ENCODE measurements around the gene EMX2.
"Not testable (repeated sequence)": the region's sequence is repeated elsewhere in the genome, so short reads cannot be mapped to it uniquely, and the experiment has no call there.

Gene EMX2

DNA sequence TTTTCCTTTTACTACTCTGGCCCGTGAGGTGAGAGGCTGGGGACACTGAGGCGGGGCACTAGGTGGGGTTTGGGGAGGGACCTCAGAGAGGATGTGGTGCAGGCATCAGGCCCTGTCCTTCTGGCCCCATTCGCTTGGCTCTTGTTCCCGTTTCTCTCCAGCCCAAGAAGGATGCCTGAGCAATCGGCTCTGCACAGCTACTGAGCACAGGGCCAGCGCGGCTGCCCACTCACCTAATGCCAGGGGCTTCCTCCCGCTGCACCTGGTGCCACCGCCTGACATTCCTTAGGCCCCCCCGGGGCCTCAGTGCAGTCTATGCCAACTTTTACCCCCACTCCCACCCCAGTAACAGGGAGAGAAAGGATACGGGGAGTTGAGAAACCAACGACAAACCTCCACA is 12.5 kb downstream of the EMX2 start:
- DNase-seq (ENCODE audit: low spot score), result no peak
- no peak for FAIRE-seq

DNA sequence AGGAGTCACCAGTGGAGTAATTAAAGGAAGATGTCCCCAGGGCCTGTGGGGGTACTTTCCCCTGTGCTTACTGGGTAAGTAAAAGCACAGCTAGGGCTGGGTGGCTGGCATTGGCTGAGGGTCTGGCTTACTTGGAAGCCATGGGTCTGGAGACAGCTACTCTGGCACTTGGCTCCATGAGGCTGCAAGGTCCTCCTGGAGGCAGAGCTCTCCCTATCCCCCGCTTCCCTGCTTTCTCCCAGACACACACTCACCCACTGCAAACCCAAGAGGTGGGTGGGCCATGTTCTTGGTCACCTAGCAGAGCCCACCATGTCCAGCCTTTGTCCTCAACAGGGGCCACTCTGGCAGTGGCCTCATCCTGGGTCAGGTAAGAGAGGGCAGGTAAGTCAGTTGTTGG is 13.3 kb downstream of the EMX2 start:
- DNase-seq (ENCODE audit: low spot score) (no peak), FAIRE-seq (no peak)

DNA sequence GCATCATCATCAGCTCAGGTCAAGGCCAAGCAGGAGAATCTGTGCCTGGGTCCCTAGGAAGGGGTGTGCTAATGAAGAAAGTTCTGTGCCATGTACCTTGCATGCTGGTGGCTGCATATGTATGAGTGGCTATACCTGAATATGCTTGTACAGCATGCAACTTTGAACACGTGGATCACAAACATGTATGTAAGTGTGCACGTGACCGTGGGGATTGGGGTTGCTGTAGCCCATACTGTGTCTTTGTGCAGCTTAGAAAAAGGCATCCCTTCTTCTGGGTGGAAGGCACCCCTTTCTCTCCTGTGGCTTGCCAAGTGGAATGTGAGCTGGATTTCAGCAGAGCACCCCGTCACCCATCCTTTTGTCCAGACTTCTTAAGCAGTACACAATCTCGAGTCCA is 13.8 kb downstream of the EMX2 start:
- DNase-seq (ENCODE audit: low spot score), result no peak
- FAIRE-seq, result no peak

DNA sequence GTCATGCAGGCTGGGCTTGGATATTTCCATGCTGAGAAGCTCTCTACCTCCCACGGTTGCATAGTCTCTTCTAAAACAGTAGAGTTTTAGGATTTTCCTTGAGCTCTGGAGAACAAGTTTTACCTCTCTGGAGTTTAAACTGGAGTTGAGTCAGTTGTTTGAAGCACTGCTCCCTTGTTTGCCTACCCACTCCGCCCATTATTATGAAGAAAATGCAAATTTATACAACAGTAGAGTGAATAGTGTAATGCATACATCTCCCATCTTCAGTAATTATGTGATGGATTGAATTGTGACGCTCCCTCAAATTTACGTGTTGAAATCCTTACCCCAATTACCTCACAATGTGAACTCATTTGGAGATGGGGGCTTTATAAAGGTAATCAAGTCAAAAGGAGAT is 17.2 kb downstream of the EMX2 start:
- DNase-seq (ENCODE audit: low spot score), result no peak
- no peak for FAIRE-seq

DNA sequence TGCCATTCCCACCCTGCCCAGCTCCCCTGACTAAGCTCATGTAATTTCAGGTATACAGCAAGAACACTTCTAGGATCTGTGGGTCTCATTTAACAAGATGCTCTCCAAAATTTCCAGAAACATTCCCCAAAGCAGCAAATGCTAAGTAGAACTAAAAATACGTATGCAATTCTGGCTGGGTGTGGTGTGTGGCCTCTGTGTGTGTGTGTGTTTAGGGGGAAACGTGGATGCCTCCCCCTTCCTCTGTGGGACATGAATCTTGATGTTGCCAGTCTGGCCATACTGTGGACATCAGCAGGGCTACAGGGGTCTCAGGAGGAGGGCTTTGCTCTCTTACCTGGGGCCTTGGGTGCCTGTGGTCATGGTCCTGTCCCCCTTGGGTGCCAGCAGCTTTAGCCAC is 18.4 kb downstream of the EMX2 start:
- FAIRE-seq, result no peak
- no peak for DNase-seq (ENCODE audit: low spot score)

DNA sequence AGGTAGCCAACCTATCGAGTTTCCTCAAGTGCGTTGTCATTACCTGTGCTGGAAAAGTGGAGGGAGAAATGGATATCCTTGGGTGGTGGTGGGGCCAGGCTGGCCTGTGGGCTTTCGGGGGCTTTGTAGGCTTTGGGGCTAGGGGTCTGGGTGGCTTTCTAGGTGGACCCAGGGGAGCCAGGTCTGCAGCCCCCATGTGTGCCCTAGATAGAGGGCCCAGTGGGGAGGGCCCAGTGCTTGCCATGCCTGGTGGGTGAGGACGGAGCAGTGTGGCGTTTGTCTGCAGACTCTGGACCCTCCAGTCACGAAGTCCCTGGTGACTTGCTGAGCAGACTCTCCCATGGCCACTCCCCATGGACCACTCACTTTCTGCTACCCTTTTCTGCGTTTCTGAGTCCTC is 19.7 kb downstream of the EMX2 start:
- FAIRE-seq, result no peak
- no peak for DNase-seq (ENCODE audit: low spot score)

DNA sequence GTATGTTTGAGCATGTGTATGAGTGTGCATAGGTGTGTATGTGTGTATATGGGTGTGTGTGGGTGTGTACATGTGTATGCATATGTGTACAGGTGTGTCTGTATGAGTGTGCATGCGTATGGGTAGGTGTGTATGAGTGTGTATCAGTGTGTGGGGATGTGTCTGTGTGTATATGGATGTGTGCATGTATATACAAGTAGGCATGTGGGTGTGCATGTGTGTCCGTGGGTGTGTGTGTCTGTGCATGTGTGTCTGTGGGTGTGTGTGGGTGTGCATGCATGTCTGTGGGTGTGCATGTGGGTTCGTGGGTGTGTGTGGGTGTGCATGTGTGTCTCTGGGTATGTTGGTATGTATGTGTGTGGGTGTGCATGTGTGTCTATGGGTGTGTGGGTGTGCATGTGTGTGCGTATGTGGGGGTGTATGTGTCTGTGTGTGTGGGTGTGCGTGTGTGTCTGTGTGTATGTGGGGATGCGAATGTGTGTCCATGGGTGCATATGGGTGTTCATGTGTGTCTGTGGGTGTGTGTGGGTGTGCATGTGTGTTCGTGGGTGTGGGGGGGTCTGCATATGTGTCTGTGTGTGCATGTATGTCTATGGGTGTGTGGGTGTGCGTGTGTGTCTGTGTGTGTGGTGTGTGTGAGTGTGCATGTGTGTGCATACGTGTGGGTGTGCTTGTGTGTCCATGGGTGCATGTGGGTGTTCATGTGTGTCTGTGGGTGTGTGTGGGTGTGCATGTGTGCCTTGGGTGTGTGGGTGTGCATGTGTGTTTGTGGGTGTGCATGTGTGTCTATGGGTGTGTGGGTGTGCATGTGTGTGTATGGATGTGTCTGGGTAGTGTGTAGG is 20.6 kb downstream of the EMX2 start:
- DNase-seq (ENCODE audit: low spot score) (no peak), FAIRE-seq (peak; percentile 97)

DNA sequence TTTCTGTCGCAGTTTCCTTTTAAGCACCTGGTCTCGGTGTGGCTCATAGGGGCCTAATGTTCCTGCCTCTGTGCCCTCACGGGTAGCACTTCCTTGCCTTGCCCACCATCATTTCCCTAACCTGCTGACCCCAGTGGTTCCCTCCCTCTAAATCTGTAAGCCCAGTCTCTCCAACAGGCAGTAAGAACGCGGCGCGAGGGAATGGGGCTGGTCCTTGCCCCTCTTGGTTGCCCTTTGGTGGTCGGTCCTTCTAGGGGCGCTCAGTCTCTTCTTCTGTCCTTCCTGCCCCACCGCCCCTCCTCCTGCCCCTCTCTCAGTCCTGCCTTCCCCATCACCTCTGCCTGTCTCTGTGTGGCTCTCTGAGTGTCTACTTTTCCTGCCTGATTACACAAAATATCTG is 21.2 kb downstream of the EMX2 start:
- FAIRE-seq, result no peak

DNA sequence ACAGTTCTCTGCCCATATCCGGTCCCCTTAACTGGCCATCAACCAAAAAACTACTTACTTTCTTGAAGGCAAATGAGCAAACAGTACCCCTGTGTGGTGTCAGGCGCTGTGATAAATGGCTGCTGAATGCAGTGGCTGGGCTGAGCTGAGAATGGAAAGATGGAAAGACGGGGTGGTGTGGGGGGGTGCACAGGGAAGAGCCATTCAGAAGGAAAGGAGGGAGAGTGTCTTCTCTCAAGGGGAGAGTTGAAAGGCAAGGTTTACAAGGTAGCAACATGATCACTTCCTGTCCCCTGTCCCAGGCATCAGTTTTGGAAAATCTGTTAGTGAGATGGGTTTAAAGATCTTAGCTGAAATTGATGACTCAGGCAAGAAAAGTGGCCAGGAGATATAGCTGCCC is 22.5 kb downstream of the EMX2 start:
- no peak for FAIRE-seq
- no peak for DNase-seq (ENCODE audit: low spot score)

More for the DNA sequence above, 21.2 kb downstream of the EMX2 start:
- no peak for DNase-seq (ENCODE audit: low spot score)

DNA sequence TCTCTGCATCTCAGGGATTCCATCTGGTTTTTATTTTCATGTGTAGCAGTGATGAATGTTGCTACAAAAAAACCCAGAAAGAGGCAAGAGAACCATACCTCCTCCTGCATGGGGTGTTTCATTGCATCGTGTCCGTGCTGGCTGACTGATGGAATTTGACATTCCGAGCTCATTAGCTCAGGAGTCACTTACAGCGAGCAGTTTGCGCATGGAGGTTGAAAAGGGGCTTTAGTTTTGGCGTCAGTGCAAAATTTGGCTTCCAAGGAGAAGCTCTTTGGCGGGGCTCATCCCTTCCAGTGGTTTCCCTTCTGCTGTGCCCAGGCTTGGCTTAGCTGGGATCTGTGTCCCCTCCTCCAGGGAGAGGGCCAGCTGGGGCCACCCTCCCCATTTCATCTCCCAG is 25.8 kb downstream of the EMX2 start:
- no peak for DNase-seq (ENCODE audit: low spot score)

DNA sequence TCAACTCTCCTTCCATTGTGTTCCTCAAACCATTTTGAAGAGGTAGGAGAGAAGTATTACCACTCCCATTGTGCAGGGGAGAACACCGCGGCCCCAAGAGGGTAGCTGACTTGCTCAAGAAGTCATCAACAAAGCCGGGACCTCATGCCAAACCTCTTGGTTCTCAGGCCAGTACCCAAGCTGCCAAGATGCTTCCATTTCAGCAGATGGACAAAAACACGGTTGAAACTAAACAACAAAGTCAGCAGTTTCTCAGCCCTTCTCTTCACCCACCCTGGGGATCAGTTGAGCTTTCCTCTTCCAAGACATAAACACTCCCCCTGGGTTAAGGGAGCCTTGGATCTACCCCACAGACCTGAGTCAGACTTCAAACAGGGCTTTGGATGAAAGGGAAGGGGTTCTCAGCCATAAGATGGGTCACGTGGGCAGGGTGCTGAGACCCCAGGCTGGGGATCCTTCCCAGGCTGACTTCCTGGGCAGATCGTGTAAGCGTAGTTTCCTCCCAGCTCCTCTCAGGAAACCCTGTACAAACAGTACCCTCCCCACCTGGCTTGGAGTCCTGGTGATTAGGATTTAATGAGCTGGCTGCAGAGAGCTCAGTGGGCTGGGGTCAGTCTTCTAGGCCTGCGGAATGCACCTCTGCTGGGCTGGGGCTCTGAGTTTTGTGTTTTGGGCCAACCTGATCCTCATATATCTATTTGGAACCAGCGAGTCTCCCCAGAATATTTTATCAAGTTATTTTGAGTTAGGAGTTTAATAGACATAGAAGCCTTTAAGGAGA is 27.3 kb downstream of the EMX2 start:
- no peak for DNase-seq (ENCODE audit: low spot score)
- no peak for FAIRE-seq

More for the DNA sequence above, 25.8 kb downstream of the EMX2 start:
- FAIRE-seq, result no peak

DNA sequence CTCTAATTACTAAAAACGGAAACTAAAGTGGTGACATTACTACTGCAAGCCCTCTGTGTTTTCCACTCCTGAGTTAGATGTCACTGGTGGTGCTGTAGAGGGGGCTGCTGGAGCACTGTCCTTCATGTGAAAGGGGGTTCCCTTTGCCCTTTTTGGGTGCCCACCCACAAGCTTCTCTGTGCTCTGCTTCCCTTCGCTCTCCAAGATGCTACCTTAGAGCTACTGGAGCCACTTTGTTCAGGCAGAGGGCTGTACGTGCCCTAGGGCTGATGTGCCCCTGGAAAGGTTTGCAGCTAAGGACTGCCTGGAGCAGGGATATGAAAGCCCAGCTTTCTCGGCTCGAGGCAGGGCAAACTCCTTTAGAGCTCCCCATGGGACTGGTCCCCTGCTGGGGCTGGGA is 28.3 kb downstream of the EMX2 start:
- FAIRE-seq, result no peak
- DNase-seq (ENCODE audit: low spot score), result no peak

DNA sequence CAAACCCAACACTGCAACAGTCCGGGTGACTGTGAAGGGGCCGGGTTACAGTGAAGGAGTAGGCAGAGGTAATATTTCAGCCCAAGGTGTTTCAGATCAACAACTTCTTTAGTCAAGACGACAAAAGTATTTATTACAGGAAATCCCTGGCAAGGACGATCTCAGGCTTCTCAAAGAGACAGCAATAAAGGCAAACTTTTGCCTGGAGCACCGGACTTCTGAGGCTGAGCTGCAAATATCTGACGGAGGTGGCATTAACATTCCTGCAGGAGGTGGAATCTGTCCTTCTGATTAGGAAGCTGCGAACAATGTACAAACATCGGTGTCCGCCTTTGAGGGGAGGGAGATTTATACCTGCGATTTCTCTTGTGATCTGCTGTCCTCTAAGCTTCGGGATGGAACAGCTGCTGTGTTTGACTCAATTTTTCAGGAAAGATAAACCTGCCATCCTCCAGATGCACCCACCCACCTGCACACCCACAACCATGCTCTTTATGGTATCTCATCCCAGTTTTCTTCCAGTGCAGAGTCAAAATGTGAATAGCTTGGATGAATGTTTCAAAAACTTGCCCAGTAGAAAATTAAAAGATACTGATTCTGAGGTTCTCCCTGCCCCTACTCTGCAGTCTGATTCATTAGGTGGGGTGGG is 32.1 kb downstream of the EMX2 start:
- no peak for DNase-seq (ENCODE audit: low spot score)
- FAIRE-seq, result no peak

DNA sequence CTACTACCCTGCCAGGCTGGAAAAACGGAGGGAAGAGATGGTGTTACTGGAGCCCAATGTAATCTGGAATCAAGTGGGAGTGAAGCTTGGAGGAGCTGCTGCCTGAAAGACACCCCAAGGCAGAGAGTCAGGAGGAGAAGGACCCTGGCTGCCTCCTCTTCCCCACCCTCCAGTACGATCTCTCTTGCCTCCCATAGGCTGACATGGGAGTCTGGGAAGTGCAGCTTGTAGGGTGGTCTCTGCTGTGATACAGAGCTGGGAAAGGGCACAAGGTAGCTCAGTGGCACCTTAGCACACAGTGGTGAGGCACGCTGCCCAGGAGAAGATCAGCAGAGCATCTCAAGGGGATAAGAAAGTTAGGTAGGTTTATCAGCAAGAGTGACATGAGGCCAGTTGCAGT is 35.9 kb downstream of the EMX2 start:
- no peak for DNase-seq (ENCODE audit: low spot score)
- FAIRE-seq, result no peak

DNA sequence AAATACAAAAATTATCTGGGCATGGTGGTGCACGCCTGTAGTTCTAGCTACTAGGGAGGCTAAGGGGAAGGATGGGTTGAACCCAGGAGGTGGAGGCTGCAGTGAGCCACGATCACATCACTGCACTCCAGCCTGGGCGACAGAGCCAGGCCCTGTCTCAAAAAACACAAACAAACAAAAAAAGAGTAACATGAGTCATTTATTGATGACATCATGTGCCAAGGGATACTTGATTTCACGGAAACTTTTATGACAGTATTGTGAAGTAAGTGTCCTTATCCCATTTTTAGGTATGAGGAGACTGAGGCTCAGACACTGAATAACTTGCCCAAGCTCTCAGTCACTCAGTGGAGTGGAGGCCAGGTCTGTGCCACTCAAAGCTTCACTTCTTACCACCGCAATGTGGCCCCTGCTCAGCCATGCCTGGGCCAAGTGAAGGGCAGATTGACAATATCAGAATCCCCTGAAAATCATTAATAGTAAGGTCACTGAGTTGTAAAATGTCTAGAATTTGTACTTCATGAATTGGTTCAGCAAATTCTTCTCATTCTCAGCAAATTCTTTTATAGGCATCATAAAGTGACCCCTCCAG is 36.5 kb downstream of the EMX2 start:
- no peak for FAIRE-seq

DNA sequence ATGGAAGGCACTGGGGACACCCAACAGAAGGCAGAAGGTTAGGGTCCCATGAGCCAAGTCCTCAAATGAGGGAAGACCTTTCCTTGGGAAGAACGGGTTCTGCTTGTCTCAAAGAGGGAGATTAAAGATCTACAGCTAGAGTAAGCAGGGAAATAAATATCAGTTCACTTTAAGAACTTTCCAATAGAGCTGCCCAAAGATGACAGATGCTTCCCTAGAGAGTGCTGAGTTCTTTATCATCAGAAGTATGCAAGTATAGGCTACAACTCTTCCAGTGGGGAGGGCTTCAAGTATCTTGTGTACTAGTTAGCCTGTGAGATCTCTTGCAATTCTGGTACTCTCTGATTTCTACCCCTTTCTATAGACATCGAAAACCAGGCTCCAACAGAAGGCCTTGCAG is 39.4 kb downstream of the EMX2 start:
- no peak for FAIRE-seq
- no peak for DNase-seq (ENCODE audit: low spot score)

More for the DNA sequence above, 36.5 kb downstream of the EMX2 start:
- no peak for DNase-seq (ENCODE audit: low spot score)

DNA sequence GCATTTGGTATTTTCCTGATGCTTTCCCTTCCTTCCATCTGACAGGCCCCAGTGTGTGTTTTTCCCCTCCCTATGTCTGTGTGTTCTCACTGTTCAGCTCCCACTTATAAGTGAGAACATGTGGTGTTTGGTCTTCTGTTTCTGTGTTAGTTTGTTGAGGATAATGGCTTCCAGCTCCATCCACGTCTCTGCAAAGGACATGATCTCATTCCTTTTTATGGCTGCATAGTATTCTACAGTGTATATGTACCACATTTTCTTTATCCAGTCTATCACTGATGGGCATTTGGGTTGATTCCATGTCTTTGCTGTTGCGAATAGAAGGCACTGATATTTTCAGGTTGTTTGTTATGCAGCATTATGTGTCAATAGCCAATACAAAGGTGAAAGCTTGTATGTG is 42.3 kb downstream of the EMX2 start:
- not testable (repeated sequence) for DNase-seq (ENCODE audit: low spot score); FAIRE-seq

DNA sequence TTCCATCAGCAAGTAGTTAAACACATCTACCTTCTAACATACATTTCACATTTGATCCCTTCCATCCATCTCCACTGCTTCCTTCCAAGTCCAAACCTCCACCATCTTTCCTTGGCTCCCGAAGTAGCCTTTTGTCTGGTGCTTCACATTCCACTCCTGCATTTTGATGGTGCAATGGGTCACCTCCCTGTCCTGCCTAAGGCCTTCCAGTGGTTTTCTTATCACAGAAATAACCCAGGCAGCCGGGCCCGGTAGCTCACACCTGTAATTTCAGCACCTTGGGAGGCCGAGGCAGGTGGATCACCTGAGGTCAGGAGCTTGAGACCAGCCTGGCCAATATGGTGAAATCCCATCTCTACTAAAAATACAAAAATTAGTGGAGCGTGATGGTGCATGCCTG is 44.5 kb downstream of the EMX2 start:
- DNase-seq (ENCODE audit: low spot score) (no peak), FAIRE-seq (no peak)

DNA sequence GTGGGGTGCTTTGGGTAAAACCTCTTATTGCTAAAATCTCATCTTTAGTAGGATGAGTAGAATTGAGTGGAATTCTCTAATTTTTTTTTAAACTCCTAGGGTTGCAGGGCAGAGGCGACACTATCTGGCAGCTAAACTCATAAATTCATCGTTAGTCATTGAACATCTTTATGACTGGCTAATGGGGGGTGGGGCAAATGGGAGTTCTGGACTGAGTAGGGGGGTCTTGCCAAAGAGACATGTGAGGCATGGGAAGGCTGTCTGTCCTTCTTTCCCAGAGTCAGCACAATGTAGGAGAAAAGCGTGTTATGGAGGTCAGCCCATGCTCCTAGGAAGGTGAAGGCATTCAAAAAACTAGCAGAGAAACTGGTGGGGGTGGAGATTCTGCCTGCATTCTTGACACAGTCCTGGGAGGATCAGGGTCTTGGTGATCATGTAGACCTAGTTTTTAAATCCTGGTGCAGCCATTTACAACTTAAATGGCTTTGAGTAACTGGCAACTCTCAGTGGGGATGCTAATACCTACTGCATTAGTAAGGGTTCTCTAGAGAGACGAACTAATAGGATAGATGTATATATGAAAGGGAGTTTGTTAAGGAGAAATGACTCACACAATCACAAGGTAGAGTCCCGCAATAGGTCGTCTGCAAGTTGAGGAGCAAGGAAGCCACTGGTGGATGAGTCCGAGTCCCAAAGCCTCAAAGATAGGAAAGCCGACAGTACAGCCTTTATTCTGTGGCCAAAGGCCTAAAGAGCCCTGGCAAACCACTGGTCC is 47.7 kb downstream of the EMX2 start:
- FAIRE-seq (no peak), DNase-seq (ENCODE audit: low spot score) (peak; percentile 10)

DNA sequence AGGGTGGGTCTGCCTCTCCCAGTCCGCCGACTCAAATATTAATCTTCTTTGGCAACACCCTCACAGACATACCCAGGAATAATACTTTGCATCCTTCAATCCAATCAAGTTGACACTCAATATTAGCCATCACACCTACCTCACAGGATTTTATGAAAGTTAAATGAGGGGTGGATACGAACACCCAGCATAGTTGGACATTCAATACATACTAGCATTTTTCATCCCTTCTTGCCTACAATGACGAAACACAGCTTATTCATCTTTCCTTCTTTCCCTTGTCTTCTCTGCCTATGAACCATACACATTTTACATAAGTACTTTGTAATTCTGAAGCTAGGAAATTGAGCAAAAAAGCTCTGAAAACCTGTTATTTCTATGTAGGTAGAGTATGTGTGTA is 48.5 kb downstream of the EMX2 start:
- FAIRE-seq, result no peak

DNA sequence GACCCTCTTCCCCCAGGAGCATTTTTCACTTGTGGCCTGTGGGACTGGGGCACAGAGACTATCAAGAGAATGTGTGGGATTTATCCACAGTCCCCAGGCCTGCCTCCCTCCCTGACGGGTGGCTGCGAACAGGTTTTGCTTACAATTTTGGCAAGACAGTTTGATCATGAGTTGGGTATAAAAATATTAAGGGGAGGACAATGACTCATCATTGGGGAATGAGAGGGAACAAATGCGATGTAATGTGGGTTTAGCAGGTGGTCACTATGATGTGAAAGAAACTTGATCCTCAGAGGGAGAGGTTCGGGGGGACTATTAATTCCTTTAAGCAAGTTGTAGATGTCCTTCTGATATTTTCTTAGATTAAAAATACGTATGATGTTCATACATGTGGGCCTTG is 52.2 kb downstream of the EMX2 start:
- DNase-seq (ENCODE audit: low spot score) (peak; percentile 54), FAIRE-seq (no peak)

More for the DNA sequence above, 48.5 kb downstream of the EMX2 start:
- no peak for DNase-seq (ENCODE audit: low spot score)
